Activated CD4-positive, alpha-beta T cell treated with anti-CD3 and anti-CD28 coated beads for 36 hours (primary cell): ENCODE measurements around the gene MBD4. TPM values are rescaled to one million over a fixed set of nuclear protein-coding genes. Genes with fewer than 3 reads are reported as not detected.
A peak's percentile ranks its signal among the peaks of the same experiment; 100 is the strongest.
"Not testable (repeated sequence)": the region's sequence is repeated elsewhere in the genome, so short reads cannot be mapped to it uniquely, and the experiment has no call there.

ENCODE experiments used
- ATAC-seq: fragments of 200-7000 bp; cut with Tn5 transposase; one replicate; pipeline ENCODE4 v1.10.0; 2021; ENCODE audit warnings: mild to moderate bottlenecking, moderate library complexity
- CTCF ChIA-PET: fragments of 350-600 bp; sonication (Branson Sonifier 250); formaldehyde crosslinking; loops from one replicate; lab custom pipeline; 2021; ENCODE audit warnings: antibody characterized with exemption; lab: Charles Lee
- POLR2A ChIA-PET: fragments of 350-600 bp; sonication (Branson Sonifier 250); formaldehyde crosslinking; loops from one replicate; lab custom pipeline; 2021; ENCODE audit warnings: antibody characterized with exemption, inconsistent platforms; lab: Charles Lee
- DNase-seq: peaks from one replicate; pipeline ENCODE4 v3.0.0-alpha.2; 2020
- H3K27ac Mint-ChIP-seq: one replicate; pipeline ENCODE4 v1.8.0; 2021; ENCODE audit warnings: mixed read lengths
- H3K27me3 Mint-ChIP-seq: one replicate; pipeline ENCODE4 v1.8.0; 2021; ENCODE audit warnings: mixed read lengths
- H3K36me3 Mint-ChIP-seq: one replicate; pipeline ENCODE4 v1.8.0; 2021; ENCODE audit warnings: low read depth, mixed read lengths
- H3K4me1 Mint-ChIP-seq: one replicate; pipeline ENCODE4 v1.8.0; 2021; ENCODE audit warnings: mixed read lengths
- H3K4me3 Mint-ChIP-seq: one replicate; pipeline ENCODE4 v1.8.0; 2021; ENCODE audit warnings: mild to moderate bottlenecking, moderate library complexity, mixed read lengths
- H3K9me3 Mint-ChIP-seq: one replicate; pipeline ENCODE4 v1.8.0; 2021; ENCODE audit warnings: low read depth, mixed read lengths
- intact Hi-C, 2 experiments: fragments of 100-400 bp; cut with DNase I in 1 of 2; cut with micrococcal nuclease in 1 of 2; formaldehyde crosslinking; loops; one replicate each; pipeline versions ENCODE4 v1.14.2 to v1.15.1; 2022 to 2024; cut with DNase I, micrococcal nuclease
- total RNA-seq, 2 experiments: library from RNA; stranded (reverse); gene quantifications; one replicate each; pipeline ENCODE4 v1.2.3, GENCODE V29; 2021

MBD4 gene
- total RNA-seq, 2 experiments from 2014 or later, result 51.3 to 52.4 TPM

GRCh38 chr3:129481225-129481765, 41.5 kb upstream of the MBD4 start:
- Mint-ChIP-seq H3K27ac (peak overlapping the region; percentile 55), H3K36me3 (peaks cover 13% of the 10 kb centered on the region), H3K4me1 (peaks cover 14% of the 10 kb centered on the region)
- H3K4me3 Mint-ChIP-seq, H3K27me3 Mint-ChIP-seq, intact Hi-C loops, ATAC-seq, POLR2A ChIA-PET, H3K9me3 Mint-ChIP-seq, DNase-seq: not testable (repeated sequence)
- CTCF ChIA-PET, result interaction anchor here (0.5 to 1.4 kb wide), 4 partner anchors 9 to 98 kb away, joined by 3 to 5 read pairs (median 4); no protein-coding TSS in a partner anchor

GRCh38 chr3:129476586-129476985, 36.8 kb upstream of the MBD4 start:
- Mint-ChIP-seq H3K4me3 (no peak overlapping the region), H3K4me1 (peaks cover 6% of the 10 kb centered on the region), H3K9me3 (no peaks in the 10 kb centered on the region), H3K27ac (no peak overlapping the region), H3K36me3 (peaks cover 17% of the 10 kb centered on the region), H3K27me3 (no peaks in the 10 kb centered on the region)
- intact Hi-C loops, result no loop called here
- ATAC-seq, result no peak
- DNase-seq, result no peak
- ChIA-PET POLR2A (no interaction called here), CTCF (no interaction called here)

GRCh38 chr3:129475863-129476262, 36.1 kb upstream of the MBD4 start:
- ATAC-seq, result no peak
- intact Hi-C loops, result no loop called here
- H3K27me3 Mint-ChIP-seq, result no peaks in the 10 kb centered on the region
- H3K4me3 Mint-ChIP-seq, result no peak overlapping the region
- no peak for DNase-seq
- H3K36me3 Mint-ChIP-seq, result peaks cover 21% of the 10 kb centered on the region
- H3K9me3 Mint-ChIP-seq, result no peaks in the 10 kb centered on the region
- ChIA-PET POLR2A (no interaction called here), CTCF (interaction anchor here (1.6 kb wide), 1 partner anchor 9 kb away, joined by 3 read pairs; no protein-coding TSS in a partner anchor)
- no peaks in the 10 kb centered on the region for H3K4me1 Mint-ChIP-seq
- no peak overlapping the region for H3K27ac Mint-ChIP-seq

- H3K27ac Mint-ChIP-seq, result no peak overlapping the region
- intact Hi-C loops, result no loop called here
- no peaks in the 10 kb centered on the region for H3K27me3 Mint-ChIP-seq
- ChIA-PET POLR2A (interaction anchor here (0.6 kb wide), 1 partner anchor 165 kb away, joined by 3 read pairs; no protein-coding TSS in a partner anchor), CTCF (interaction anchor here (0.7 to 1.6 kb wide), 2 partner anchors 9 to 11 kb away, joined by 3 read pairs; no protein-coding TSS in a partner anchor)
- ATAC-seq (no peak), DNase-seq (no peak)
- H3K9me3 Mint-ChIP-seq, result no peaks in the 10 kb centered on the region
- H3K4me1 Mint-ChIP-seq, result no peaks in the 10 kb centered on the region
- H3K4me3 Mint-ChIP-seq, result no peak overlapping the region
- peaks cover 25% of the 10 kb centered on the region for H3K36me3 Mint-ChIP-seq
Measured at GRCh38 chr3:129474984-129475804, 35.4 kb upstream of the MBD4 start.

- H3K4me1 Mint-ChIP-seq, result peaks cover 2% of the 10 kb centered on the region
- ChIA-PET POLR2A (no interaction called here), CTCF (interaction anchor here (0.9 kb wide), 1 partner anchor 13 kb away, joined by 4 read pairs; no protein-coding TSS in a partner anchor)
- no peak for DNase-seq
- no peaks in the 10 kb centered on the region for H3K27me3 Mint-ChIP-seq
- H3K9me3 Mint-ChIP-seq, result no peaks in the 10 kb centered on the region
- H3K36me3 Mint-ChIP-seq, result peaks cover 27% of the 10 kb centered on the region
- ATAC-seq, result no peak
- no peak overlapping the region for H3K4me3 Mint-ChIP-seq
- intact Hi-C loops, result no loop called here
- no peak overlapping the region for H3K27ac Mint-ChIP-seq
Measured at GRCh38 chr3:129473769-129474152, 34.0 kb upstream of the MBD4 start.

GRCh38 chr3:129473067-129473768, 33.5 kb upstream of the MBD4 start:
- intact Hi-C loops, result no loop called here
- Mint-ChIP-seq H3K27me3 (no peaks in the 10 kb centered on the region), H3K36me3 (peaks cover 27% of the 10 kb centered on the region), H3K27ac (no peak overlapping the region), H3K4me1 (peaks cover 2% of the 10 kb centered on the region), H3K4me3 (no peak overlapping the region), H3K9me3 (no peaks in the 10 kb centered on the region)
- ATAC-seq (no peak), DNase-seq (no peak)
- CTCF ChIA-PET, result interaction anchor here (0.9 kb wide), 1 partner anchor 13 kb away, joined by 4 read pairs; no protein-coding TSS in a partner anchor
- POLR2A ChIA-PET, result no interaction called here

- DNase-seq, result no peak
- Mint-ChIP-seq H3K27me3 (no peaks in the 10 kb centered on the region), H3K4me1 (peaks cover 2% of the 10 kb centered on the region), H3K27ac (no peak overlapping the region), H3K4me3 (no peak overlapping the region), H3K36me3 (peaks cover 15% of the 10 kb centered on the region), H3K9me3 (no peaks in the 10 kb centered on the region)
- POLR2A ChIA-PET, result no interaction called here
- intact Hi-C loops, result no loop called here
- CTCF ChIA-PET, result interaction anchor here (0.8 kb wide), 1 partner anchor 36 kb away, joined by 3 read pairs; no protein-coding TSS in a partner anchor
- no peak for ATAC-seq
Measured at GRCh38 chr3:129470861-129471260, 31.1 kb upstream of the MBD4 start.

- ATAC-seq (no peak), DNase-seq (no peak)
- Mint-ChIP-seq H3K4me3 (no peak overlapping the region), H3K27ac (no peak overlapping the region), H3K4me1 (peaks cover 2% of the 10 kb centered on the region), H3K27me3 (no peaks in the 10 kb centered on the region), H3K36me3 (peaks cover 11% of the 10 kb centered on the region), H3K9me3 (no peaks in the 10 kb centered on the region)
- POLR2A ChIA-PET, result interaction anchor here (0.6 kb wide), 1 partner anchor 90 kb away, joined by 3 read pairs; no protein-coding TSS in a partner anchor
- CTCF ChIA-PET, result interaction anchor here (1.6 kb wide), 1 partner anchor 69 kb away, joined by 4 read pairs; no protein-coding TSS in a partner anchor
- intact Hi-C loops, result no loop called here
Measured at GRCh38 chr3:129469026-129469425, 29.3 kb upstream of the MBD4 start.

GRCh38 chr3:129467932-129468331, 28.2 kb upstream of the MBD4 start:
- ChIA-PET POLR2A (no interaction called here), CTCF (no interaction called here)
- no peaks in the 10 kb centered on the region for H3K9me3 Mint-ChIP-seq
- H3K27ac Mint-ChIP-seq, result no peak overlapping the region
- ATAC-seq (no peak), DNase-seq (no peak)
- no peak overlapping the region for H3K4me3 Mint-ChIP-seq
- H3K27me3 Mint-ChIP-seq, result no peaks in the 10 kb centered on the region
- intact Hi-C loops, result no loop called here
- peaks cover 11% of the 10 kb centered on the region for H3K36me3 Mint-ChIP-seq
- H3K4me1 Mint-ChIP-seq, result peaks cover 2% of the 10 kb centered on the region

GRCh38 chr3:129463716-129464115, 24.0 kb upstream of the MBD4 start:
- no peak overlapping the region for H3K27ac Mint-ChIP-seq
- intact Hi-C loops, result no loop called here
- no peaks in the 10 kb centered on the region for H3K27me3 Mint-ChIP-seq
- H3K9me3 Mint-ChIP-seq, result no peaks in the 10 kb centered on the region
- CTCF ChIA-PET, result interaction anchor here (0.6 to 0.8 kb wide), 3 partner anchors 11 to 1380 kb away, joined by 3 read pairs; no protein-coding TSS in a partner anchor
- ATAC-seq (no peak), DNase-seq (no peak)
- H3K4me1 Mint-ChIP-seq, result no peaks in the 10 kb centered on the region
- H3K4me3 Mint-ChIP-seq, result no peak overlapping the region
- peaks cover 1% of the 10 kb centered on the region for H3K36me3 Mint-ChIP-seq
- POLR2A ChIA-PET, result no interaction called here

- Mint-ChIP-seq H3K9me3 (no peaks in the 10 kb centered on the region), H3K4me3 (no peak overlapping the region), H3K27me3 (no peaks in the 10 kb centered on the region), H3K27ac (no peak overlapping the region), H3K36me3 (peaks cover 1% of the 10 kb centered on the region), H3K4me1 (no peaks in the 10 kb centered on the region)
- POLR2A ChIA-PET, result no interaction called here
- intact Hi-C loops, result no loop called here
- CTCF ChIA-PET, result interaction anchor here (0.8 kb wide), 1 partner anchor 1381 kb away, joined by 3 read pairs; no protein-coding TSS in a partner anchor
- ATAC-seq (no peak), DNase-seq (no peak)
Measured at GRCh38 chr3:129463094-129463493, 23.3 kb upstream of the MBD4 start.
